ENCODE measurements around the gene RBP5. TPM values are rescaled to one million over a fixed set of nuclear protein-coding genes. Genes with fewer than 3 reads are reported as not detected.
"Not testable (repeated sequence)": the region's sequence is repeated elsewhere in the genome, so short reads cannot be mapped to it uniquely, and the experiment has no call there.

Gene RBP5
- total and polyA plus RNA-seq, 4 experiments from 2014 or later, result 1.2 to 1.3 TPM; not detected in 2

DNA sequence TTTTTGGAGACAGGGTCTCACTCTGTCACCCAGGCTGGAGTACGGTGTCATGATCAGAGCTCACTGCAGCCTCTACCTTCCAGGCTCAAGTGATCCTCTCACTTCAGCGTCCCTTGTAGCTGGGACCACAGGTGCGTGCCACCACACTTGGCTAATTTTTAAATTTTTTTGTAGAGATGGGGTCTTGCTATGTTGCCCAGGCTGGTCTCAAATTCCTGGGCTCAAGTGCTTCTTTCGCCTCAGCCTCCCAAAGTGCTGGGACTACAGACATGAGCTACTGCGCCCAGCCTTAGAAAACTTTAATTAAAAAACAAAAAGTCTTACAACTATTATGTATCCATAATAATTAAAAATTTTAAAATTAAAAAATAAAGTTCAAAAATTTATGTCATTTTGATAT, 21.5 kb downstream of the RBP5 start:
- H3K4me1 ChIP-seq (ENCODE audit: insufficient read depth, low read length), result peaks cover 39% of the 10 kb centered on the region
- ChIA-PET CTCF (ENCODE audit: partially characterized antibody) (interaction anchor here (0.7 to 8.3 kb wide), 21 partner anchors 8 to 772 kb away, joined by 3 to 130 read pairs (median 4); partner anchors contain the start of genes C12orf57, C1R, LPCAT3 and RNU7-1), POLR2A (ENCODE audit: partially characterized antibody) (interaction anchor here (1.2 to 4.4 kb wide), 18 partner anchors 8 to 255 kb away, joined by 3 to 62 read pairs (median 12); partner anchors contain the start of genes ATN1, C12orf57, CDCA3 and ENO2)
- H3K27me3 ChIP-seq (ENCODE audit: insufficient read depth, low read length); H3K9me3 ChIP-seq (ENCODE audit: control insufficient read depth in 1 of 2, low read length in 2 of 2); H3K27me3 Mint-ChIP-seq; H3K27ac ChIP-seq (ENCODE audit: low read depth, low read length); H3K4me3 ChIP-seq (ENCODE audit: low read length in 2 of 2); DNase-seq; H3K36me3 ChIP-seq (ENCODE audit: insufficient read depth, low read length); intact Hi-C loops (cut with micrococcal nuclease): not testable (repeated sequence)
- Mint-ChIP-seq H3K36me3 (peaks cover 28 to 47% of the 10 kb centered on the region in 2 donors), H3K9me3 (peaks cover 0 to 12% (median 10%) of the 10 kb centered on the region in 8 donors), H3K27ac (peak overlapping the region in 4 of 7 donors; percentile 36 to 72 (median 58)), H3K4me1 (peaks cover 32 to 65% (median 50%) of the 10 kb centered on the region in 4 donors), H3K4me3 (peak overlapping the region in 7 of 8 donors; percentile 49 to 71 (median 69))

DNA sequence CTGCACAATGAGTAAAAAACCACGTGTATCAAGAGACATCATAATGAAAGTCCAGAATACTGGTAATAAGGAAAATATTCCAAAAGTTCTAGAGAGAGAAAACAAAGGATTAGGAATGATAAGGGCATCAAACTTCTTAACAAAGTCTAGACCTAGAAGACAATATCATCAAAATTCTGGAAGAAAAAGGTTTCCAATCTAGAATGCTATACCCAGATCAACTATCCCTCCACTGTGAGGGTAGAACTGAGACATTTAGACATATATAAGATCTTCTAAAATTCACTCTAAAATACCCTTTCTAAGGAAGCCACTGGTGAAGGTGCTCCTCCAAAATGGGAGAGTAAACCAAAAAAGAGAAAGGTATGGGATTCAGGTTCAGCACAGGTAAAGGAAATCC, 22.6 kb downstream of the RBP5 start:
- Histone ChIP-seq H3K4me3 (ENCODE audit: low read length in 2 of 2) (no peak overlapping the region), H3K27ac (ENCODE audit: low read depth, low read length) (no peak overlapping the region), H3K4me1 (ENCODE audit: insufficient read depth, low read length) (peaks cover 39% of the 10 kb centered on the region), H3K36me3 (ENCODE audit: insufficient read depth, low read length) (no peaks in the 10 kb centered on the region), H3K9me3 (ENCODE audit: control insufficient read depth in 1 of 2, low read length in 2 of 2) (no peaks in the 10 kb centered on the region), H3K27me3 (ENCODE audit: insufficient read depth, low read length) (no peaks in the 10 kb centered on the region)
- Mint-ChIP-seq H3K4me1 (peaks cover 31 to 69% (median 51%) of the 10 kb centered on the region in 4 donors), H3K27me3 (no peaks in the 10 kb centered on the region), H3K4me3 (peak overlapping the region in 7 of 8 donors; percentile 30 to 71 (median 69)), H3K36me3 (peaks cover 28 to 51% of the 10 kb centered on the region in 2 donors), H3K9me3 (peaks cover 0 to 12% (median 10%) of the 10 kb centered on the region in 8 donors), H3K27ac (peak overlapping the region in 5 of 7 donors; percentile 53 to 87 (median 61))
- CTCF ChIA-PET (ENCODE audit: partially characterized antibody), result interaction anchor here (1.3 to 4.1 kb wide), 4 partner anchors 10 to 215 kb away, joined by 3 to 36 read pairs (median 3); partner anchors contain the start of genes C12orf57, C1R and RNU7-1
- POLR2A ChIA-PET (ENCODE audit: partially characterized antibody), result interaction anchor here (3.8 kb wide), 1 partner anchor 161 kb away, joined by 62 read pairs; the partner anchor contains the start of genes C12orf57 and RNU7-1
- intact Hi-C loops (cut with micrococcal nuclease), result no loop called here
- DNase-seq, result no peak

DNA sequence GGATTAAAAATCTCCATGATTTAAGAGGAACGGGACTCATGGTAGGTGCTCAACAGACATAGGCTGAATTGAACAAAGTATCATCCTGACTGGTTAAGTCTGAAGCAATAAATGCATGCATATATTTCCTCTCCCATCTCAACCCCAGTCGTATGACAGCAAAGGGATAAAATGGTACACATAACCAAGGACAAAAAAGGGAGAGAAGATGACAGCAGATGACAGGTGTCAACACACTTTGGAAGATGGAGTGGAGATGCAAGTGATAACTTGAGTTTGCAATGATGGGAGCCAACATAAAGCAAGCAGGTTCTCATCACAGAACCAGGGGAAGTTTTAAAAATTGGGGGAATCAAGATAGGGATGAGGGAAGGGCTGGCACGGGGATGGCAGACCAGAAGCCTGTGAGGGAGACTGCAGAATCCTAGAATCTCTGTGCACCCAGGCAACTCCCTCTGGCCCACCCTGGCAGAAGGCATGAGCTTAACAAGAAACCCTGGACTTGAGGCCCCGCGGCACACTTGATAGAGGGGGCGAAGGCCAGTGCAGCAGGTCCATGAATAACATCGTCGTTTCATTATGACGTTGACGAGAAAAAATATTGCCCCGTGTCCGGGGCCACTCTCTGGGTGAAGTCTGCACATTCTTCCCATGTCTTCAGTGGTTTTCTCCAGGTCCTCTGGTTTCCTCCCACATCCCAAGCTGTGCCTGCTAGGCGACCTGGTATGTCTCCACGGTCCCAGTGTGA, 24.7 kb downstream of the RBP5 start:
- peaks cover 0 to 12% (median 10%) of the 10 kb centered on the region in 8 donors for H3K9me3 Mint-ChIP-seq
- H3K4me1 Mint-ChIP-seq, result peaks cover 31 to 57% (median 40%) of the 10 kb centered on the region in 4 donors
- CTCF ChIA-PET (ENCODE audit: partially characterized antibody), result interaction anchor here (0.5 to 1.0 kb wide), 3 partner anchors 8 to 183 kb away, joined by 3 to 4 read pairs (median 3); no protein-coding TSS in a partner anchor
- Histone ChIP-seq H3K27me3 (ENCODE audit: insufficient read depth, low read length) (no peaks in the 10 kb centered on the region), H3K9me3 (ENCODE audit: control insufficient read depth in 1 of 2, low read length in 2 of 2) (no peaks in the 10 kb centered on the region), H3K4me3 (ENCODE audit: low read length in 2 of 2) (no peak overlapping the region), H3K36me3 (ENCODE audit: insufficient read depth, low read length) (peaks cover 7% of the 10 kb centered on the region), H3K27ac (ENCODE audit: low read depth, low read length) (no peak overlapping the region), H3K4me1 (ENCODE audit: insufficient read depth, low read length) (peaks cover 30% of the 10 kb centered on the region)
- peak overlapping the region in 2 of 8 donors; percentile 31 to 45 for H3K4me3 Mint-ChIP-seq
- no peak for DNase-seq
- no peaks in the 10 kb centered on the region for H3K27me3 Mint-ChIP-seq
- peak overlapping the region in 4 of 7 donors; percentile 16 to 69 (median 62) for H3K27ac Mint-ChIP-seq
- peaks cover 32 to 53% of the 10 kb centered on the region in 2 donors for H3K36me3 Mint-ChIP-seq
- intact Hi-C loops (cut with micrococcal nuclease), result no loop called here
- POLR2A ChIA-PET (ENCODE audit: partially characterized antibody), result interaction anchor here (1.4 kb wide), 1 partner anchor 27 kb away, joined by 4 read pairs; no protein-coding TSS in a partner anchor

DNA sequence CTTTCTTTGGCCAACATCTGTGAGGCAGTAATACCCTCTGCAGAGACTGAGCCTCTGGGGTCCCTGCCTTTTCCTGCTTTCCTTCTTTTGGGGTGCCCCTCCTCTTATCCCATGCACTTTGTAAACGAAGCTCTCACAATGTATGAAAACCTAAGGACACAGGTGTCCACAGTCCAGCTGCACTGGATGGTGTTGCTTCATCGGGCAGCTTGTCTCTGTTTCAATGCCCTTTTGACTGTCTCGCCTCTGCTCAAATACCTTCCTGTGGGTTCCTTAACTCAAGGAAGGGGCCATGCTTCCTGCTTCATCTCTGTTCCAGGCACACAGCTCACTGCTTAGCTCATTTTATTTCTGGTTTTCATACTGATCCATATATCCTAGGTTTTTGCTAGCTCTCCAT, 26.1 kb downstream of the RBP5 start:
- ChIA-PET POLR2A (ENCODE audit: partially characterized antibody) (interaction anchor here (1.0 kb wide), 1 partner anchor 9 kb away, joined by 3 read pairs; no protein-coding TSS in a partner anchor), CTCF (ENCODE audit: partially characterized antibody) (interaction anchor here (0.9 to 1.6 kb wide), 5 partner anchors 9 to 179 kb away, joined by 3 to 6 read pairs (median 3); no protein-coding TSS in a partner anchor)
- peak overlapping the region in 5 of 7 donors; percentile 16 to 87 (median 77) for H3K27ac Mint-ChIP-seq
- no peak for DNase-seq
- H3K4me3 ChIP-seq (ENCODE audit: low read length in 2 of 2), result no peak overlapping the region
- peak overlapping the region in 2 of 8 donors; percentile 2 to 3 for H3K4me3 Mint-ChIP-seq
- no peaks in the 10 kb centered on the region for H3K9me3 ChIP-seq (ENCODE audit: control insufficient read depth in 1 of 2, low read length in 2 of 2)
- H3K27me3 Mint-ChIP-seq, result no peaks in the 10 kb centered on the region
- peaks cover 37 to 49% of the 10 kb centered on the region in 2 donors for H3K36me3 Mint-ChIP-seq
- H3K27me3 ChIP-seq (ENCODE audit: insufficient read depth, low read length), result no peaks in the 10 kb centered on the region
- H3K4me1 ChIP-seq (ENCODE audit: insufficient read depth, low read length), result peaks cover 26% of the 10 kb centered on the region
- peaks cover 7% of the 10 kb centered on the region for H3K36me3 ChIP-seq (ENCODE audit: insufficient read depth, low read length)
- H3K4me1 Mint-ChIP-seq, result peaks cover 27 to 46% (median 33%) of the 10 kb centered on the region in 4 donors
- intact Hi-C loops (cut with micrococcal nuclease), result no loop called here
- H3K27ac ChIP-seq (ENCODE audit: low read depth, low read length), result no peak overlapping the region
- H3K9me3 Mint-ChIP-seq, result peaks cover 0 to 12% (median 10%) of the 10 kb centered on the region in 8 donors

DNA sequence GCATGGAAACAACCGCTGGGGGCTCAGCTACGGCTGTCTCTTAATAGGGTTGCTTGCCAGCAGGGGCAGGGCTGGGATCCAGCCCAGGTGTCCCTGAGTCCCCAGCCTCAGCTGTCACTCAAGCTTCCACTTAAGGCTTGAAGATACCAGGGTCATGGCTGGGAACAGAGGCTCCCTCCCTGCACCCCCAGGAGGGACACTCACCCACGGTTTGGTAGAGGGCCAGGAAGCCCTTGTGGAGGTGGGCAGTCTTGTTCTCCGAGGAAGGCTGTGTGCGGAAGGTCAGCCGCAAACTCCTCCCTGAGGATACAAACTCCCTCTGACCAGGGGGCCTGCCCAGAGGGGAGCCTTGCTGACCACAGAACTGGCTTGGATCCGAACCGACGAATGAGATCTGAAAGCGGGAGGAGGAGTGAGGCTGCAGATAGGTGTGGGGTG, 27.0 kb downstream of the RBP5 start:
- Histone ChIP-seq H3K4me3 (ENCODE audit: low read length in 2 of 2) (no peak overlapping the region), H3K4me1 (ENCODE audit: insufficient read depth, low read length) (peaks cover 19% of the 10 kb centered on the region), H3K9me3 (ENCODE audit: control insufficient read depth in 1 of 2, low read length in 2 of 2) (no peaks in the 10 kb centered on the region), H3K36me3 (ENCODE audit: insufficient read depth, low read length) (peaks cover 7% of the 10 kb centered on the region), H3K27me3 (ENCODE audit: insufficient read depth, low read length) (no peaks in the 10 kb centered on the region), H3K27ac (ENCODE audit: low read depth, low read length) (no peak overlapping the region)
- intact Hi-C loops (cut with micrococcal nuclease), result no loop called here
- Mint-ChIP-seq H3K27me3 (no peaks in the 10 kb centered on the region), H3K4me1 (peaks cover 24 to 40% (median 29%) of the 10 kb centered on the region in 4 donors), H3K4me3 (no peak overlapping the region), H3K36me3 (peaks cover 34 to 49% of the 10 kb centered on the region in 2 donors), H3K9me3 (peaks cover 0 to 12% (median 10%) of the 10 kb centered on the region in 8 donors), H3K27ac (peak overlapping the region in 4 of 7 donors; percentile 25 to 73 (median 63))
- POLR2A ChIA-PET (ENCODE audit: partially characterized antibody), result no interaction called here
- CTCF ChIA-PET (ENCODE audit: partially characterized antibody), result interaction anchor here (1.0 to 1.6 kb wide), 2 partner anchors 10 to 11 kb away, joined by 5 to 6 read pairs; no protein-coding TSS in a partner anchor
- DNase-seq, result no peak

DNA sequence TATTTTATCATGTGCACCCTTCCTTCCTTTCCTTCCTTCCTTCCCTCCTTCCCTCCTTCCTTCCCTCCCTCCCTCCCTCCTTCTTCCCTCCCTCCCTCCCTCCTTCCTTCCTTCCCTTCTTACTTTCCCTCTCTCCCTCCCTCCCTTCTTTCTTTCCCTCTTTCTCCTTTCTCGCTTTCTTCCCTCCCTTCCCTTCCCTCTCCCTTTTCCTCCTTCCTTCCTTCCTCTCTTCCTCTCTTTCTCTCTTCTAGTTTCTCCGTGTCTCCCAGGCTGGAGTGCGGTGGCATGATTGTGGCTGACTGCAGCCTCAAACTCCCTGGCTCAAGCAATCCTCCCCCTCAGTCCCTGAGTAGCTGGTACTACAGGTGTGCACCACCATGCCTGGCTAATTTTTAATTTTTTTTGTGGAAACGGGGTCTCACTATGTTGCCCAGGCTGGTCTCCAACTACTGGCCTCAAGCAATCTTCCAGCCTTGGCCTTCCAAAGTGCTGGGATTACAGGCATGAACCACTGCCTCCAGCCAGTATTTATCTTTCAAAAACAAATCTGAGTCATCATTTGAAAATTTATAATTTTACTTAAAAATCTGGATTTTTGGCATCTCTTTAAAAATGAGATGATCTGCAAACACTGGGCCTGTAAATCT, 27.5 kb downstream of the RBP5 start:
- no peak overlapping the region for H3K4me3 Mint-ChIP-seq
- Histone ChIP-seq H3K9me3 (ENCODE audit: control insufficient read depth in 1 of 2, low read length in 2 of 2) (no peaks in the 10 kb centered on the region), H3K27me3 (ENCODE audit: insufficient read depth, low read length) (no peaks in the 10 kb centered on the region), H3K36me3 (ENCODE audit: insufficient read depth, low read length) (peaks cover 7% of the 10 kb centered on the region), H3K4me1 (ENCODE audit: insufficient read depth, low read length) (peaks cover 14% of the 10 kb centered on the region), H3K4me3 (ENCODE audit: low read length in 2 of 2) (no peak overlapping the region), H3K27ac (ENCODE audit: low read depth, low read length) (no peak overlapping the region)
- H3K27ac Mint-ChIP-seq, result peak overlapping the region in 4 of 7 donors; percentile 41 to 70 (median 51)
- peaks cover 0 to 7% (median 5%) of the 10 kb centered on the region in 8 donors for H3K9me3 Mint-ChIP-seq
- intact Hi-C loops (cut with micrococcal nuclease), result no loop called here
- no peak for DNase-seq
- peaks cover 29 to 44% of the 10 kb centered on the region in 2 donors for H3K36me3 Mint-ChIP-seq
- H3K4me1 Mint-ChIP-seq, result peaks cover 20 to 34% (median 24%) of the 10 kb centered on the region in 4 donors
- CTCF ChIA-PET (ENCODE audit: partially characterized antibody), result no interaction called here
- no peaks in the 10 kb centered on the region for H3K27me3 Mint-ChIP-seq
- POLR2A ChIA-PET (ENCODE audit: partially characterized antibody), result no interaction called here

All from CD4-positive, alpha-beta memory T cell (primary cell).